Right atrium auricular region (tissue), 2 donors: ENCODE data around the gene TTC28. TPM values are rescaled to one million over a fixed set of nuclear protein-coding genes. Genes with fewer than 3 reads are reported as not detected.

Experiments used
- DNase-seq: peaks from one replicate; pipeline ENCODE4 v3.0.0-alpha.2; 2019; ENCODE audit warnings: low spot score
- H3K27ac ChIP-seq, 2 donors: fragments of 200-600 bp; sonication (generic); 1 replicate in 1 of 2; 2 replicates in 1 of 2; pipeline ENCODE4 v1.5.1; 2016 to 2019
- H3K27me3 ChIP-seq, 2 donors: fragments of 200-600 bp; sonication (generic); one replicate each; pipeline versions ENCODE4 v1.5.1 to v1.6.0; 2017 to 2019
- H3K36me3 ChIP-seq: fragments of 200-600 bp; sonication (generic); one replicate; pipeline ENCODE4 v1.5.1; 2016
- H3K4me1 ChIP-seq, 2 donors: fragments of 200-600 bp; sonication (generic); one replicate each; pipeline versions ENCODE4 v1.5.1 to v1.6.0; 2017 to 2019
- H3K4me3 ChIP-seq, 2 donors: fragments of 200-600 bp; sonication (generic); 1 replicate in 1 of 2; 2 replicates in 1 of 2; pipeline ENCODE4 v1.5.1; 2017 to 2019; ENCODE audit warnings: mild to moderate bottlenecking in 1 of 2, moderate library complexity in 1 of 2
- H3K9me3 ChIP-seq, 2 donors: fragments of 200-600 bp; sonication (generic); one replicate each; pipeline ENCODE4 v1.5.1; 2019
- total RNA-seq, 2 donors: library from RNA; depleted of rRNA; stranded (reverse); fragments of >200 nt; gene quantifications; one replicate each; pipeline ENCODE4 v1.1.0, GENCODE V29; 2016
- TF ChIP-seq, protein P1 (sequence below), 2 donors: fragments of 200-600 bp; sonication (generic); IDR thresholded peaks; one replicate each; pipeline ENCODE4 v1.5.1; 2019; ENCODE audit warnings: antibody characterized with exemption in 2 of 2

The TTC28 gene
- total RNA-seq, 2 donors from 2014 or later = 22.1 to 22.3 TPM

DNA sequence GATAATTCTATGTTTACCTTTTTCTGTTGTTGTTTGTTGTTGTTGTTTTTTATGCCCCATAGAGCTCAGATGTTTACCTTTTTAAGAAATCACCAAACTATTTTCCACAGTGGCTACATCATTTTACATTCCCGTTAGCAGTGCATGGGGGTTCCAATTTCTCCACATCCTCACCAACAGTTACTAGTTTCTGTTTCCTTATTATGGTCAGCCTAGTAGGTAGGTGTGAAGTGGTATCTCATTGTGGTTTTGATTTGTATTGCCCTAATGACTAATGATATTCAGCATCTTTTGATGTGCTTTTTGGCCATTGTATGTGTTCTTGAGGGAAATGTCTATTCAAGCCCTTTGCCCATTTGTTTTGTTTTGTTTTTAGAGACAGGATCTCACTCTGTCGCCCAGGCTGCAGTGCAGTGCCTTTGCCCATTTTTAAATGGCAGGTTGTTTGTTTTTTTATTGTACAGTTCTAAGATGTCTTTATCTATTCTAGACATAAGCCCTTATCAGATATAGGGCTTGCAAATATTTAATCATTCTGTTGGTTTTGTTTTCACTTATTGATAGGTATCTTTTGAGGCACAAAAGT, 34.5 kb upstream of the TTC28 start:
- Histone ChIP-seq H3K36me3 (no peaks in the 10 kb centered on the region), H3K27me3 (no peaks in the 10 kb centered on the region), H3K9me3 (no peaks in the 10 kb centered on the region), H3K4me1 (peaks cover 0 to 20% of the 10 kb centered on the region in 2 donors), H3K4me3 (no peak overlapping the region), H3K27ac (no peak overlapping the region)
- DNase-seq = no peak
- TF ChIP-seq, protein P1, sequence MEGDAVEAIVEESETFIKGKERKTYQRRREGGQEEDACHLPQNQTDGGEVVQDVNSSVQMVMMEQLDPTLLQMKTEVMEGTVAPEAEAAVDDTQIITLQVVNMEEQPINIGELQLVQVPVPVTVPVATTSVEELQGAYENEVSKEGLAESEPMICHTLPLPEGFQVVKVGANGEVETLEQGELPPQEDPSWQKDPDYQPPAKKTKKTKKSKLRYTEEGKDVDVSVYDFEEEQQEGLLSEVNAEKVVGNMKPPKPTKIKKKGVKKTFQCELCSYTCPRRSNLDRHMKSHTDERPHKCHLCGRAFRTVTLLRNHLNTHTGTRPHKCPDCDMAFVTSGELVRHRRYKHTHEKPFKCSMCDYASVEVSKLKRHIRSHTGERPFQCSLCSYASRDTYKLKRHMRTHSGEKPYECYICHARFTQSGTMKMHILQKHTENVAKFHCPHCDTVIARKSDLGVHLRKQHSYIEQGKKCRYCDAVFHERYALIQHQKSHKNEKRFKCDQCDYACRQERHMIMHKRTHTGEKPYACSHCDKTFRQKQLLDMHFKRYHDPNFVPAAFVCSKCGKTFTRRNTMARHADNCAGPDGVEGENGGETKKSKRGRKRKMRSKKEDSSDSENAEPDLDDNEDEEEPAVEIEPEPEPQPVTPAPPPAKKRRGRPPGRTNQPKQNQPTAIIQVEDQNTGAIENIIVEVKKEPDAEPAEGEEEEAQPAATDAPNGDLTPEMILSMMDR (IDR thresholded peaks at IDR 0.05) = no peak

DNA sequence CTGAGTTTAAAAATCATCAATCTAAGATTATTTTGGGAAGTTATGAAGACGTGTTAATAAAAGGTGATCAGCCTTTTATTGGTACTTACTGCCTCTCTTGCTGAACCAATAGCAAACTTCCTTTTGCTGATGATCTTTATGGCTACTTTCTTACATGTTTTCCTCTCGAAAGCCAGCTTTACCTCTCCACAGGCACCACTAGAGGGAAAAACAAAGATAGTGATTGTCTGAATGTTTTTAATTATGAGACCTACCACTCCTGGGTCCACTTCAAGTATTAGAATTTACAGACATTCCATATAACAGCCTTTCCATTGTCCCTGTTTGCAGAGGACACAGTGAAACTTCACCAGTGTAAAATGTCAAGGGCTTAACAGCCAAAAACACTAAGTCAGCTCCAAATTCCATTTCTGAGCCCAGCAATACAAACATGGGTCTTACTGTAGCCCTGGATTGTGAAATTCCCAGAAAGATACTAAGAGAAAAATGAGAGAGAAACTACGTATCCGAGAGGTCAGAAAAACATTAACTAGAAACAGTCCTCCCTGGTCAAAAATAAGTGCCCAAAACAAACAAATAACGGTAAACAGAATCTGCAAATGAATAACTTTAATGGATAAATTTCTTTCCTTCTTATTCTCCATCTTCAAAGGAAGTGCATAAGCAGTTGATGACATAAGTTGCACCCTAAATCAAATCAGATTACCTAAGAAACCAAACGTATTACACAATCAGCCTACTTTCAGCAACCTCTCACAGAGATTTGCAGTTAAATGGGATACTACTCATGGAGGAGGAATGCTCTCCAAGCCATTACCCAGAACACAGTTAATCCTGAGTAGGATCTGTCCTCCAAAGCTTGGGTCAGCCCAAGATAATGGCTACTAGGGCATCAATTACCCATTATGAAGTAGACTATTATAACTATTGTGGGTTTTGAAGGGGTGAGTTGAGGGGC, 32.5 kb upstream of the TTC28 start:
- H3K4me3 ChIP-seq = peak overlapping the region in 1 of 2 donors; percentile 22
- H3K36me3 ChIP-seq = no peaks in the 10 kb centered on the region
- H3K9me3 ChIP-seq = no peaks in the 10 kb centered on the region
- no peaks in the 10 kb centered on the region for H3K27me3 ChIP-seq
- peak overlapping the region; percentile 52 to 58 for H3K27ac ChIP-seq
- peaks cover 0 to 20% of the 10 kb centered on the region in 2 donors for H3K4me1 ChIP-seq
- TF ChIP-seq, protein P1 (IDR thresholded peaks at IDR 0.05) = no peak
- no peak for DNase-seq

DNA sequence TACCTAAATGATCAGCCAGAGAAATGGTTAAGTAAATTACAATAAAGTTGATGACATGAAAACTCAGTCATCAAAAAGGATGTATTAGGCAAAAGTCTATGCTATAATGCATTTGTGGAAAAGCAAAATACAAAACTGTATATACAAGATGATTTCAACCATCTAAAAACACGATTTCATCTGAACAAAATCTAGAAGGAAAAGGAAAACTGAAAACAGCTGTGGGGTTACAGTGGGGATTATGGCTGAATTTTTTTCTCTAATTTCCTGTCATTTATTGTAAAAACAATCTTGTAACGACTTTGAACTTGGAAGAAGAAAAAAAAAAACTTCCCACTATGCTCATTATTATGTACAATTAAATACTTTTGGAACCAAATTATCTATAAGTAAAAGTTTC, 31.7 kb upstream of the TTC28 start:
- H3K4me3 ChIP-seq = no peak overlapping the region

DNA sequence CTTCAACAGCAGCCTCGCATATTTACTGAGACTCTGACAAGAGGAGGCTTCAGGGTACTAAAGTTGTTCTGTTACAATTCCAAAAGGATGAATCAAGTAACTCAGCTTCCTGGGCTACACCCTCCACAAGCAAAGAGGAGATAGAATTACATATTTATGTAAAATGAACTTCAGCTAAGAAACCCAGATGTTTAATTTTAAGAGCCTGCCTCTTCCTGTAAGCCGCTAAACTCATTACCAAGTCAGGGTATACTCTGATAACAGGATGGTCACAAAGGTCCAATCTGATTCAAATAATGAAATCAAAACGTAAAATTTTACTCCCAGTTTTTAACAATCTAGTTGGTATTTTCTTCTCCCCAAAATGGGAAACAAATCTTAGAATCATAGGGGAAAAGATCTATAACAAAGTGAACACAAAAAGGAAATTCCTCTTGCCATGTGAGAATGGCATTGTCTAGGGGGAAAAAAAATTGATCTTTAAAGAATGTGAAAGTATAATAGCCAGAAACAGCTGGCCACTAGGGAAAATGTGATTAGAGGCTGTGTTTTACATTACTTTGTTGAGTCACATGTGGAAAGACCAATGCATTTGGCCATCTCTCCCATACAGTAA, 31.0 kb upstream of the TTC28 start:
- no peaks in the 10 kb centered on the region for H3K36me3 ChIP-seq
- no peaks in the 10 kb centered on the region for H3K27me3 ChIP-seq
- H3K27ac ChIP-seq = peak overlapping the region; percentile 20 to 58
- TF ChIP-seq, protein P1 (IDR thresholded peaks at IDR 0.05) = no peak
- H3K9me3 ChIP-seq = no peaks in the 10 kb centered on the region
- DNase-seq = no peak
- H3K4me1 ChIP-seq = peaks cover 0 to 20% of the 10 kb centered on the region in 2 donors
- H3K4me3 ChIP-seq = no peak overlapping the region

More for the DNA sequence above, 31.7 kb upstream of the TTC28 start:
- DNase-seq = no peak
- Histone ChIP-seq H3K4me1 (peaks cover 0 to 20% of the 10 kb centered on the region in 2 donors), H3K27me3 (no peaks in the 10 kb centered on the region), H3K9me3 (no peaks in the 10 kb centered on the region), H3K27ac (peak overlapping the region; percentile 52 to 58), H3K36me3 (no peaks in the 10 kb centered on the region)
- TF ChIP-seq, protein P1 (IDR thresholded peaks at IDR 0.05) = no peak

DNA sequence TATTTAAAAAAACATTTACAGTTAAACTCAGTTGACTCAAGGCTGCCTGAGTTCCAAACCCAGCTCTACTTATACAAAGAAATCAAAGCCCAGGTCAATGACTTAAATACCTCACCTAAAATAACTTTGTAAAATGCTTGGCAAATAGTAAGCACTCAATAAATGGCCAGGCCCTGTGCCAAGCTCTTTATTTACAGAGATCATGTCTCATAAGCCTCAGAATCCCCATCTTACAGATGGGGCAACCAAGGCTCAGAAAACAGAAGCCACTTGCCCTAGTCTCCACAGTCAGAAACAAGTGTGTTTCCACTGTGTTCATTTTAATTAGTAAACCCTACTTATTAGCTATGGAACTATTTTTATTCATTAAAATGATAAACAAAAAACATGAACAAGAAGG, 30.5 kb upstream of the TTC28 start:
- TF ChIP-seq, protein P1 (IDR thresholded peaks at IDR 0.05) = no peak
- Histone ChIP-seq H3K9me3 (no peaks in the 10 kb centered on the region), H3K4me3 (no peak overlapping the region), H3K4me1 (peaks cover 0 to 20% of the 10 kb centered on the region in 2 donors), H3K27ac (peak overlapping the region; percentile 20 to 58), H3K36me3 (no peaks in the 10 kb centered on the region), H3K27me3 (no peaks in the 10 kb centered on the region)
- no peak for DNase-seq
